Measurements from ENCODE around the gene ARHGAP22.
A peak's percentile ranks its signal among the peaks of the same experiment; 100 is the strongest.

Gene ARHGAP22

GRCh38 chr10:48447356-48448215 is 157.3 kb downstream of the ARHGAP22 start:
- DNase-seq (ENCODE audit: extremely low read depth, low read depth), result no peak
- no peak for TF ChIP-seq CTCF (IDR thresholded peaks at IDR 0.05; ENCODE audit: low read depth, low read length, missing control alignments)
- H3K4me3 ChIP-seq (replicated peaks; ENCODE audit: low read depth, low read length), result no peak overlapping the region

DNA sequence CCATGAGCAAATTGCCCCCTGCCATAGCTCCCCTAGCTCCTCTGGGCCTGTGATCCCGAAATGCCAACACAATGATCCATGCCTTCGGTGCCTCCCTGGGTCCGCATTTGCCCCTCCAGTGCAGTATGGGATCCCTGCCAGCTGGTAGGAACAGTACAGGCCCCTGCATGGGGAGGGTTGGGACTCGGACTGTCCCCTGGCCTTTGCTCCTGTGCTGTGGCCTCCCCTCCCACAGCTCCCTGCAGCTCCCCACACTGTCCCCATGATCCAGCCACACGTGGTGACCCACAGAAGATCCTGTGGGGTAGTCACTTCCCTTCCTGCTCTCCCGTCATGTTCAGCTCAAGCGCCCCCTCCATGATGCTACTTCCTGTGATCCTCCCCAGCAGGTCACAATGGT is 158.1 kb downstream of the ARHGAP22 start:
- no peak for TF ChIP-seq CTCF (IDR thresholded peaks at IDR 0.05; ENCODE audit: low read depth, low read length, missing control alignments)
- DNase-seq (ENCODE audit: extremely low read depth, low read depth), result no peak
- H3K4me3 ChIP-seq (replicated peaks; ENCODE audit: low read depth, low read length), result no peak overlapping the region

GRCh38 chr10:48445932-48446331 is 158.9 kb downstream of the ARHGAP22 start:
- no peak for TF ChIP-seq CTCF (IDR thresholded peaks at IDR 0.05; ENCODE audit: low read depth, low read length, missing control alignments)
- no peak overlapping the region for H3K4me3 ChIP-seq (replicated peaks; ENCODE audit: low read depth, low read length)
- no peak for DNase-seq (ENCODE audit: extremely low read depth, low read depth)

DNA sequence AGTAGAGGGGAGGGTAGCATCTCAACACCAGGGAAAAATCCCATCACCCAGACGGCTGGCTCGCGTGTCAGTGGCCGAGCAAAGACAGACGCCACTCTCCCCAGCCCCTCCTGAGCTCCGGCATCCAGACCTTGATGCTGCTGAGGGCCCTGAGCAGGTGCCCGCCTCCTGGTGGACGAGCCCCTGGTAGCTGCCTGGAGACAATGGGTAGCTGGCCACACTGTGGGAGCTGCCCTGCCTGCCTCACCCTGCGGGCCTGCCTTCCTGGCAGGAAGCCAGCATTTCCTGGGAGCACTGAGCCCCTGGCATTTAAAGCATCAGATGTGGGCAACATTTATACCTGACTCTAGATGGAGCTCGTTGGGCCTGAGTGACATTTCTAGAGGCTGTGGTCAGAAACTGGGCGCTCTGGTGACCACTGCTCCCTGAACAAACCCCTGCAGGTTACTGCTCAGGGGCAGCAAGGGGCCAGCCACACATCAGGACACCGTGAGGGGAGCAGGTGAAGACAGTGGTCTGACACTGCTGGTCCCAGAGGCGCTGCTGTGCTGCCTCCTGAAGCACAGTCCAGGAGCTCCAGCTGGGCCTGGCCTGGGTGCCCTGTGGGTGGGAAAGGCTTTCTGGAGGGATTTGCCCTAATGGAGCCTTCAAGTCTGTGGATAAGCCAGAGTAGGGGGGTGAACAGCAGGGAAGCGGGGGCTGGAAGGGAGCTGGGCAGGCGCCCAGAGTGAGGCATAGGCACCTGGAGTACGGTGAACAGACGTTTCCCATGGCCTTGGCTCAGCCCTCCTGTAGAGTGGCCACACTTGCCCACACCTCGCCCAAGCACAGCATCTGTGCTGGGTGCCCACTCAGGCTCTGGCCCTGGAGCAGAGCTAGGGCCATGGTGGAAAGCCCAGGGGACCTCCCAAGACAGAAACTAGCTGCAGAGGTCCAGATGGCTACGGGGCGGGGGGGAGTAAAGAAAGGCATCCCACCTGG is 159.7 kb downstream of the ARHGAP22 start:
- TF ChIP-seq CTCF (IDR thresholded peaks at IDR 0.05; ENCODE audit: low read depth, low read length, missing control alignments), result no peak
- H3K4me3 ChIP-seq (replicated peaks; ENCODE audit: low read depth, low read length), result no peak overlapping the region
- DNase-seq (ENCODE audit: extremely low read depth, low read depth), result no peak

- TF ChIP-seq CTCF (IDR thresholded peaks at IDR 0.05; ENCODE audit: low read depth, low read length, missing control alignments), result peak; percentile 33
- no peak overlapping the region for H3K4me3 ChIP-seq (replicated peaks; ENCODE audit: low read depth, low read length)
- no peak for DNase-seq (ENCODE audit: extremely low read depth, low read depth)
Observed at GRCh38 chr10:48444266-48444665, 160.6 kb downstream of the ARHGAP22 start.

DNA sequence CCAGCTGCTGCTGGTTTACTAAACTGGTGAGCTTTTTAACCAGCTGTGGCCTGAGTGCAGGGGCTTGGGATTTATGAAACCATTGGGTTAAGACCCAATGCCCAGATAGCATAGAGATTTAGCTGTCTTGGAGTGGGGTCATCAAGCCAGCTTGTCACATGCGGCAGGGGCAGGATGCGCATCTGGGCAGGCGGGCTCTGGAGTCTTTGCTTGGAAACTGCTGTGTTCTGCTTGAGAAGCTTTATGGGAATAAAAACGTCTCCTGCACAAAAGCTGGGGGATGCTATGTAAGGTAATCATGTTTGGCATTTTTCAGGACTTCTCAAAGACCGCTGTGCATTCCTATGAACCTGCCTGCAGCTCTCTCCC is 162.1 kb downstream of the ARHGAP22 start:
- DNase-seq (ENCODE audit: extremely low read depth, low read depth), result no peak
- TF ChIP-seq CTCF (IDR thresholded peaks at IDR 0.05; ENCODE audit: low read depth, low read length, missing control alignments), result no peak

More for the DNA sequence above, 162.1 kb downstream of the ARHGAP22 start:
- H3K4me3 ChIP-seq (replicated peaks; ENCODE audit: low read depth, low read length), result no peak overlapping the region

Data from HFF-Myc (cell line).